Activated CD4-positive, alpha-beta T cell treated with anti-CD3 and anti-CD28 coated beads, Interleukin-2, amount 50 U/mL, for 48 hours (primary cell): Measurements from ENCODE around the gene PTK7.
"Not testable (repeated sequence)": the region's sequence is repeated elsewhere in the genome, so short reads cannot be mapped to it uniquely, and the experiment has no call there.

Experiments used
- DNase-seq, 2 experiments: peaks; one replicate each; pipeline ENCODE4 v3.0.0-alpha.2; 2020

Gene PTK7

GRCh38 chr6:43120101-43120763 is 44.1 kb downstream of the PTK7 start:
- DNase-seq = no peak

- no peak for DNase-seq
Measured at GRCh38 chr6:43120944-43121913, 45.1 kb downstream of the PTK7 start.

- no peak for DNase-seq
Measured at GRCh38 chr6:43122146-43122545, 46.0 kb downstream of the PTK7 start.

GRCh38 chr6:43123461-43124314 is 47.6 kb downstream of the PTK7 start:
- DNase-seq = no peak

- no peak for DNase-seq
Measured at GRCh38 chr6:43124481-43124880, 48.4 kb downstream of the PTK7 start.

DNA sequence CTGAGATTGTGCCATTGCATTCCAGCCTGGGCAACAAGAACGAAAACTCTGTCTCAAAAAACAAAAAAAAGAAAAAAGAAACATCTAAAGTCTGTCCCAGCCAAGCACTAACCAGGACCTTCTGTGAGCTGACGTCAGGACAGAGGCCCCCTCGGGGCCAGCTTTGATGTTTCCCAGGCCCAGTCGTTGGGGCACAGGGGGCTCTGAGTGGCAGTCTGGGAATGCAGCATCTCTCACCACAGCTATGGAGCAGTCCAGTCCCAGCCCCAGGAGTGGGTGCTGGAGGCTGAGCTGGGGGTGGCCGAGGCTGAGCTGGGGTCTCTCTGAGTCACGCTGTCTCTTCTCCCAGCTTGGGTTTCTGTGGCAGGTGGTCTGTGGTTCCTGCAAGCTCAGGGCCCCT is 49.0 kb downstream of the PTK7 start:
- no peak for DNase-seq

- no peak for DNase-seq
Measured at GRCh38 chr6:43125555-43125954, 49.4 kb downstream of the PTK7 start.

GRCh38 chr6:43127180-43127579 is 51.1 kb downstream of the PTK7 start:
- DNase-seq = no peak

DNA sequence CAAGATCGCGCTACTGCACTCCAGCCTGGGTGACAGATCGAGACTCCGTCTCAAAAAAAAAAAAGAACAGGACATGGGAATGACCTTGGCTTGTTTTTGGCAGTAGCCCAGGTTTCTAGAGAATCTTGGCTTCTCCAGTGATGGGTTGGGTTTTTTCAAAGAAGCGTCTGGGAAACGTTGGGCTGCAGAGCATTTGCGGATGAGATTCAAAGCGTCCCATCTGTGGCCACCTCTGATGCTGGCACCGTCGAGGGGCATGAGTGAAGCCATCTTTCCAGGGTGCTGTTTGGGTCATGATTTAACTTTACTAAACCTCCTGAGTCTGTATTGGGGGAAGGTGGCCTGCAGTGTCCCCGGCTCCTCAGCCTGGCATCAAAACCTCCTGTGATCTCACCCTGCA is 51.8 kb downstream of the PTK7 start:
- no peak for DNase-seq

GRCh38 chr6:43128926-43129325 is 52.8 kb downstream of the PTK7 start:
- no peak for DNase-seq

GRCh38 chr6:43129434-43130194 is 53.5 kb downstream of the PTK7 start:
- DNase-seq = peak; percentile 10 to 11

GRCh38 chr6:43130429-43130828 is 54.3 kb downstream of the PTK7 start:
- DNase-seq = no peak

- DNase-seq = not testable (repeated sequence)
Measured at GRCh38 chr6:43131379-43131778, 55.3 kb downstream of the PTK7 start.

DNA sequence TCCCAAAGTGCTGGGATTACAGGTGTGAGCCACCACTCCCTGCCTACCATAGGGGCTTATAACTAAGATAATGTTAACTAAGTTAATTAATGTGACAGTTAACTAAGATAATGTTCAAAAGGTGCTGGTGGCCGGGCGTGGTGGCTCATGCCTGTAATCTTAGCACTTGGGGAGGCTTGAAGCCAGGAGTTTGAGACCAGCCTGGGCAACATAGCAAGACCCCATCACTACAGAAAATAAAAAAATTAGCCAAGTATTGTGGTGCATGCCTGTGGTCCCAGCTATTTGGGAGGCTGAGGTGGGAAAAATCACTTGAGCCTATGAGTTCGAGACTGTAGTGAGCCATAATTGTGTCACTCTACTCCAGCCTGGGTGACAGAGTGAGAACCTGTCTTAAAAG is 62.2 kb downstream of the PTK7 start:
- no peak for DNase-seq

DNA sequence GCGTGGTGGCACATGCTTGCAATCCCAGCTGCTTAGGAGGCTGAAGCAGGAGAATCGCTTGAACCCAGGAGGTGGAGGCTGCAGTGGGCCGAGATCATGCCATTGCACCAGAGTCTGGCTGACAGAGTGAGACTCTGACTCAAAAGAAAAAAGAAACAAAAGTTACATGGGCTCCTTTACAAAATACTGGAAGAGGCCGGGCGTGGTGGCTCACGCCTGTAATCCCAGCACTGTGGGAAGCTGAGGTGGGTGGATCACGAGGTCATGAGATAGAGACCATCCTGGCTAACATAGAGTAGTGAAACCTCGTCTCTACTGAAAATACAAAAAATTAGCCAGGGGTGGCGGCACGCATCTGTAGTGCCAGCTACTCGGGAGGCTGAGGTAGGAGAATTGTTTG is 63.9 kb downstream of the PTK7 start:
- not testable (repeated sequence) for DNase-seq

DNA sequence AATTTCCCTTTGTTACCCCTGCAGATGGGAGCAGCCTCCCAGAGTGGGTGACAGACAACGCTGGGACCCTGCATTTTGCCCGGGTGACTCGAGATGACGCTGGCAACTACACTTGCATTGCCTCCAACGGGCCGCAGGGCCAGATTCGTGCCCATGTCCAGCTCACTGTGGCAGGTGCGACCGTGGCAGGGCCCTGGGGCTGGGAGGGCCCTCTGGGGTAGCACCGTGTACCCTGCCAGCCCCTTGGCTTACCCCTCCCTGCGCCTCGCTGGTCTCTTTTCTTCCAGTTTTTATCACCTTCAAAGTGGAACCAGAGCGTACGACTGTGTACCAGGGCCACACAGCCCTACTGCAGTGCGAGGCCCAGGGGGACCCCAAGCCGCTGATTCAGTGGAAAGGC is 65.5 kb downstream of the PTK7 start:
- DNase-seq = no peak

GRCh38 chr6:43142101-43142500 is 66.0 kb downstream of the PTK7 start:
- DNase-seq = no peak

- peak; percentile 75 to 82 for DNase-seq
Measured at GRCh38 chr6:43143235-43144128, 67.4 kb downstream of the PTK7 start.

GRCh38 chr6:43144879-43145278 is 68.8 kb downstream of the PTK7 start:
- no peak for DNase-seq

- no peak for DNase-seq
Measured at GRCh38 chr6:43146261-43146660, 70.1 kb downstream of the PTK7 start.
